HuH-7 (cell line): ENCODE results near the gene ACSL3.
A peak's percentile ranks its signal among the peaks of the same experiment; 100 is the strongest.

ENCODE experiments used
- DNase-seq: peaks from one replicate; pipeline ENCODE4 v3.0.0; 2011; ENCODE audit warnings: low spot score

The ACSL3 gene

GRCh38 chr2:222879604-222879933 lies 18.7 kb downstream of the ACSL3 start:
- DNase-seq: no peak

- no peak for DNase-seq
Observed at GRCh38 chr2:222882484-222882928, 21.7 kb downstream of the ACSL3 start.

GRCh38 chr2:222883420-222883819 lies 22.6 kb downstream of the ACSL3 start:
- no peak for DNase-seq

- no peak for DNase-seq
Observed at GRCh38 chr2:222884114-222884771, 23.4 kb downstream of the ACSL3 start.

GRCh38 chr2:222884805-222885424 lies 24.1 kb downstream of the ACSL3 start:
- DNase-seq: no peak

GRCh38 chr2:222887124-222887523 lies 26.3 kb downstream of the ACSL3 start:
- no peak for DNase-seq

GRCh38 chr2:222888716-222889115 lies 27.9 kb downstream of the ACSL3 start:
- no peak for DNase-seq

GRCh38 chr2:222891890-222892289 lies 31.1 kb downstream of the ACSL3 start:
- no peak for DNase-seq

- no peak for DNase-seq
Observed at GRCh38 chr2:222892321-222892720, 31.5 kb downstream of the ACSL3 start.

- DNase-seq: no peak
Observed at GRCh38 chr2:222892761-222893160, 31.9 kb downstream of the ACSL3 start.

- no peak for DNase-seq
Observed at GRCh38 chr2:222893716-222894115, 32.9 kb downstream of the ACSL3 start.

- no peak for DNase-seq
Observed at GRCh38 chr2:222895144-222895543, 34.3 kb downstream of the ACSL3 start.

- no peak for DNase-seq
Observed at GRCh38 chr2:222897898-222898297, 37.1 kb downstream of the ACSL3 start.

GRCh38 chr2:222899413-222900181 lies 38.8 kb downstream of the ACSL3 start:
- no peak for DNase-seq

- DNase-seq: no peak
Observed at GRCh38 chr2:222900354-222900753, 39.5 kb downstream of the ACSL3 start.

- no peak for DNase-seq
Observed at GRCh38 chr2:222902660-222903059, 41.8 kb downstream of the ACSL3 start.

- peak; percentile 36 for DNase-seq
Observed at GRCh38 chr2:222903234-222904220, 42.7 kb downstream of the ACSL3 start.

GRCh38 chr2:222904557-222905258 lies 43.9 kb downstream of the ACSL3 start:
- DNase-seq: no peak

- no peak for DNase-seq
Observed at GRCh38 chr2:222907048-222907447, 46.2 kb downstream of the ACSL3 start.

GRCh38 chr2:222907790-222908441 lies 47.1 kb downstream of the ACSL3 start:
- DNase-seq: no peak

- DNase-seq: no peak
Observed at GRCh38 chr2:222909286-222909685, 48.5 kb downstream of the ACSL3 start.
